Panc1 (cell line): ENCODE measurements around the gene GPC3. TPM values are rescaled to one million over a fixed set of nuclear protein-coding genes. Genes with fewer than 3 reads are reported as not detected.

Experiments
- ATAC-seq: fragments of 200-7000 bp; cut with Tn5 transposase; 2 replicates; pipeline ENCODE4 v1.9.1; 2020; ENCODE audit warnings: mild to moderate bottlenecking, moderate library complexity
- BruUV-seq: library from RNA; stranded (reverse); fragments of 400-500 nt; replicated peaks from 2 replicates; lab custom pipeline; 2021; lab: Mats Ljungman, UMichigan
- CTCF ChIA-PET: fragments of 300-600 bp; sonication (Branson Sonifier 250); formaldehyde crosslinking; loops from one replicate; lab custom pipeline; 2022; ENCODE audit warnings: antibody characterized with exemption; lab: Charles Lee
- POLR2A ChIA-PET: fragments of 300-600 bp; sonication (Branson Sonifier 250); formaldehyde crosslinking; loops from one replicate; lab custom pipeline; 2022; ENCODE audit warnings: antibody characterized with exemption; lab: Charles Lee
- DNase-seq: peaks from one replicate; pipeline ENCODE4 v3.0.0-alpha.2; 2010; ENCODE audit warnings: low read depth, low spot score
- H3K27ac ChIP-seq: 2 replicates; pipeline ENCODE4 v1.5.1; 2011; ENCODE audit warnings: mild to moderate bottlenecking, low read length, inconsistent platforms
- H3K27me3 ChIP-seq: fragments of 200-500 bp; sonication (Bioruptor generic); 2 replicates; pipeline ENCODE4 v1.6.0; 2014; ENCODE audit warnings: low read length, inconsistent platforms; ENCODE audit not compliant: control insufficient read depth, insufficient read depth
- H3K36me3 ChIP-seq: fragments of 200-500 bp; sonication (Bioruptor generic); 2 replicates; pipeline ENCODE4 v1.5.1; 2014; ENCODE audit warnings: inconsistent platforms, mild to moderate bottlenecking, low read length, moderate library complexity; ENCODE audit not compliant: control insufficient read depth, insufficient read depth
- H3K4me1 ChIP-seq: 2 replicates; pipeline ENCODE4 v1.5.1; 2011; ENCODE audit warnings: inconsistent platforms, mild to moderate bottlenecking, low read length, moderate library complexity; ENCODE audit not compliant: control insufficient read depth, insufficient read depth
- H3K4me3 ChIP-seq, 2 experiments: 2 replicates each; pipeline ENCODE4 v1.5.1; 2011 to 2012; ENCODE audit warnings: low read depth in 2 of 2, low read length in 2 of 2, mild to moderate bottlenecking in 2 of 2, inconsistent platforms in 1 of 2, moderate library complexity in 1 of 2
- H3K9me3 ChIP-seq: fragments of 200-500 bp; sonication (Bioruptor generic); 2 replicates; pipeline ENCODE4 v1.5.1; 2014; ENCODE audit warnings: low read depth, mild to moderate bottlenecking, inconsistent platforms, low read length, moderate library complexity; ENCODE audit not compliant: control insufficient read depth, insufficient read depth
- CTCF ChIP-seq: fragments of 450-650 bp; IDR thresholded peaks from 2 replicates; pipeline ENCODE4 v1.5.1; 2017; ENCODE audit warnings: mild to moderate bottlenecking
- POLR2AphosphoS5 ChIP-seq: IDR thresholded peaks from 2 replicates; pipeline ENCODE4 v1.6.1; 2012; ENCODE audit warnings: mild to moderate bottlenecking, low read depth, low read length, moderate library complexity
- REST ChIP-seq, 2 experiments: IDR thresholded peaks; 2 replicates each; pipeline ENCODE4 v1.6.1; 2011 to 2012; ENCODE audit warnings: low read depth in 2 of 2, control low read depth in 1 of 2, low read length in 1 of 2, mild to moderate bottlenecking in 1 of 2, moderate library complexity in 1 of 2; ENCODE audit not compliant: insufficient read depth in 1 of 2
- SIN3A ChIP-seq: IDR thresholded peaks from 2 replicates; pipeline ENCODE4 v1.6.1; 2012; ENCODE audit warnings: low read depth, mild to moderate bottlenecking, low read length, moderate library complexity, borderline replicate concordance; ENCODE audit not compliant: insufficient read depth
- TCF7L2 ChIP-seq: IDR thresholded peaks from 2 replicates; pipeline ENCODE4 v1.6.1; 2011; ENCODE audit warnings: mild to moderate bottlenecking, low read depth, low read length, inconsistent platforms
- in situ Hi-C: cut with HindIII; loops from 2 replicates; pipeline ENCODE4 v1.10.0; 2016; ENCODE audit warnings: low sequenced_read_pairs, low pct_unique_long_range_greater_than_20kb
- intact Hi-C: fragments of 100-400 bp; cut with micrococcal nuclease; formaldehyde crosslinking; loops from one replicate; pipeline ENCODE4 v1.10.0; 2022; ENCODE audit not compliant: unreplicated experiment
- total RNA-seq: library from RNA; stranded (reverse); gene quantifications from one replicate; pipeline ENCODE4 v1.2.1, GENCODE V29; 2021; ENCODE audit not compliant: unreplicated experiment

Gene GPC3
- total RNA-seq, 1 experiment from 2014 or later: 0.95 TPM

- BruUV-seq: no TSS peak
- H3K27ac ChIP-seq: no peak overlapping the region
These were observed 352.2 kb downstream of the GPC3 start for GRCh38 chrX:133633162-133633561.

GRCh38 chrX:133630362-133630761, 355.0 kb downstream of the GPC3 start:
- no peak overlapping the region for H3K27ac ChIP-seq
- H3K4me3 ChIP-seq: no peak overlapping the region
- TF ChIP-seq TCF7L2: no peak
- TF ChIP-seq CTCF: no peak
- TF ChIP-seq SIN3A: no peak
- H3K27me3 ChIP-seq: no peaks in the 10 kb centered on the region
- no peaks in the 10 kb centered on the region for H3K36me3 ChIP-seq
- in situ Hi-C loops: no loop called here
- H3K4me1 ChIP-seq: no peaks in the 10 kb centered on the region
- POLR2A ChIA-PET: no interaction called here
- DNase-seq: no peak
- CTCF ChIA-PET: no interaction called here
- no peak for ATAC-seq
- BruUV-seq: no TSS peak
- intact Hi-C loops: no loop called here
- H3K9me3 ChIP-seq: no peaks in the 10 kb centered on the region

More at GRCh38 chrX:133633162-133633561, 352.2 kb downstream of the GPC3 start:
- Histone ChIP-seq H3K4me1 (no peaks in the 10 kb centered on the region), H3K4me3 (no peak overlapping the region), H3K27me3 (no peaks in the 10 kb centered on the region), H3K36me3 (no peaks in the 10 kb centered on the region), H3K9me3 (no peaks in the 10 kb centered on the region)
- DNase-seq (no peak), ATAC-seq (no peak)
- no peak for TF ChIP-seq POLR2AphosphoS5
- no peak for TF ChIP-seq REST (IDR thresholded peaks at IDR 0.05; ENCODE audit: insufficient read depth in 1 of 2, low read depth in 2 of 2, low read length in 1 of 2)
- TF ChIP-seq TCF7L2: no peak
- no peak for TF ChIP-seq CTCF
- no peak for TF ChIP-seq SIN3A
- in situ Hi-C loops (no loop called here), intact Hi-C loops (no loop called here)
- POLR2A ChIA-PET: no interaction called here
- CTCF ChIA-PET: no interaction called here
